PFSK-1 (cell line): Measurements from ENCODE around the gene KRR1.

Source experiments
- POLR2AphosphoS5 ChIP-seq: IDR thresholded peaks from 2 replicates; pipeline ENCODE4 v1.6.1; 2012; ENCODE audit warnings: low read depth, mild to moderate bottlenecking, control low read depth, low read length, moderate library complexity
- SIN3A ChIP-seq: IDR thresholded peaks from 2 replicates; pipeline ENCODE4 v1.6.1; 2012; ENCODE audit warnings: mild to moderate bottlenecking, low read length, moderate library complexity, borderline replicate concordance; ENCODE audit not compliant: insufficient read depth
- TF ChIP-seq, protein P1 (sequence below), 2 experiments: IDR thresholded peaks; 2 replicates each; pipeline versions ENCODE4 v1.6.1 to v1.8.0; 2011 to 2012; ENCODE audit warnings: low read depth in 2 of 2, low read length in 2 of 2, control low read depth in 1 of 2, inconsistent platforms in 1 of 2, mild to moderate bottlenecking in 1 of 2, moderate library complexity in 1 of 2; ENCODE audit not compliant: insufficient read depth in 1 of 2

GRCh38 chr12:75543529-75543928 lies 32.1 kb upstream of the KRR1 start:
- TF ChIP-seq, protein P1, sequence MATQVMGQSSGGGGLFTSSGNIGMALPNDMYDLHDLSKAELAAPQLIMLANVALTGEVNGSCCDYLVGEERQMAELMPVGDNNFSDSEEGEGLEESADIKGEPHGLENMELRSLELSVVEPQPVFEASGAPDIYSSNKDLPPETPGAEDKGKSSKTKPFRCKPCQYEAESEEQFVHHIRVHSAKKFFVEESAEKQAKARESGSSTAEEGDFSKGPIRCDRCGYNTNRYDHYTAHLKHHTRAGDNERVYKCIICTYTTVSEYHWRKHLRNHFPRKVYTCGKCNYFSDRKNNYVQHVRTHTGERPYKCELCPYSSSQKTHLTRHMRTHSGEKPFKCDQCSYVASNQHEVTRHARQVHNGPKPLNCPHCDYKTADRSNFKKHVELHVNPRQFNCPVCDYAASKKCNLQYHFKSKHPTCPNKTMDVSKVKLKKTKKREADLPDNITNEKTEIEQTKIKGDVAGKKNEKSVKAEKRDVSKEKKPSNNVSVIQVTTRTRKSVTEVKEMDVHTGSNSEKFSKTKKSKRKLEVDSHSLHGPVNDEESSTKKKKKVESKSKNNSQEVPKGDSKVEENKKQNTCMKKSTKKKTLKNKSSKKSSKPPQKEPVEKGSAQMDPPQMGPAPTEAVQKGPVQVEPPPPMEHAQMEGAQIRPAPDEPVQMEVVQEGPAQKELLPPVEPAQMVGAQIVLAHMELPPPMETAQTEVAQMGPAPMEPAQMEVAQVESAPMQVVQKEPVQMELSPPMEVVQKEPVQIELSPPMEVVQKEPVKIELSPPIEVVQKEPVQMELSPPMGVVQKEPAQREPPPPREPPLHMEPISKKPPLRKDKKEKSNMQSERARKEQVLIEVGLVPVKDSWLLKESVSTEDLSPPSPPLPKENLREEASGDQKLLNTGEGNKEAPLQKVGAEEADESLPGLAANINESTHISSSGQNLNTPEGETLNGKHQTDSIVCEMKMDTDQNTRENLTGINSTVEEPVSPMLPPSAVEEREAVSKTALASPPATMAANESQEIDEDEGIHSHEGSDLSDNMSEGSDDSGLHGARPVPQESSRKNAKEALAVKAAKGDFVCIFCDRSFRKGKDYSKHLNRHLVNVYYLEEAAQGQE (IDR thresholded peaks at IDR 0.05; ENCODE audit: insufficient read depth in 1 of 2, low read depth in 2 of 2, low read length in 2 of 2) = no peak
- TF ChIP-seq SIN3A (no peak), POLR2AphosphoS5 (no peak)
